K562 (cell line): Measurements from ENCODE around the gene ERH. TPM values are rescaled to one million over a fixed set of nuclear protein-coding genes. Genes with fewer than 3 reads are reported as not detected.

Experiments
- ATAC-seq: fragments of 200-7000 bp; cut with Tn5 transposase; 3 replicates; pipeline ENCODE4 v1.9.1; 2020; ENCODE audit warnings: moderate library complexity
- BruUV-seq: library from RNA; stranded (reverse); fragments of 400-500 nt; replicated peaks from 2 replicates; lab custom pipeline; 2021; lab: Mats Ljungman, UMichigan
- CTCF ChIA-PET: fragments of 300-600 bp; formaldehyde crosslinking; extraction: SDS; loops from one replicate; lab custom pipeline; 2021; ENCODE audit warnings: low intra/inter-chr PET ratio; lab: Yijun Ruan, JAX
- POLR2A ChIA-PET: fragments of 300-600, 350-650 bp; sonication (Branson Sonifier 250); formaldehyde crosslinking; extraction: SDS; loops from one replicate; lab custom pipeline; 2021; ENCODE audit warnings: antibody characterized with exemption, inconsistent platforms; lab: Yijun Ruan, JAX
- DNase-seq, 4 experiments: peaks; one replicate each; pipeline versions ENCODE4 v3.0.0 to v3.0.0-alpha.2; 2011 to 2018; ENCODE audit warnings: low spot score in 3 of 4, mixed read lengths in 3 of 4; ENCODE audit errors: extremely low read depth in 1 of 4
- FAIRE-seq: peaks from 2 replicates; lab custom pipeline; 2011; peaks lifted over from hg19 to GRCh38; lab: Jason Lieb, UNC
- H2AFZ ChIP-seq: 2 replicates; pipeline ENCODE4 v1.6.0; 2011; ENCODE audit warnings: low read depth, low read length, control low read depth, inconsistent platforms
- H3K27ac ChIP-seq: fragments of 200-600 bp; 3 replicates; pipeline ENCODE4 v1.8.0; 2011; ENCODE audit warnings: low read depth, mild to moderate bottlenecking, control low read depth, inconsistent platforms, low read length, moderate library complexity, mixed read lengths; ENCODE audit errors: extremely low read depth
- H3K27me3 ChIP-seq, 2 experiments: fragments of 300-600 bp in 1 of 2; 2 replicates in 1 of 2; 3 replicates in 1 of 2; pipeline versions ENCODE4 v1.6.0 to v1.8.0; 2011; ENCODE audit warnings: inconsistent platforms in 2 of 2, low read length in 2 of 2, mild to moderate bottlenecking in 1 of 2, mixed read lengths in 1 of 2, moderate library complexity in 1 of 2; ENCODE audit not compliant: control insufficient read depth in 2 of 2, insufficient read depth in 2 of 2
- H3K36me3 ChIP-seq: fragments of 300-600 bp; 3 replicates; pipeline ENCODE4 v1.8.0; 2011; ENCODE audit warnings: mild to moderate bottlenecking, low read length, inconsistent platforms; ENCODE audit not compliant: control insufficient read depth, insufficient read depth
- H3K4me1 ChIP-seq, 2 experiments: fragments of 200-600 bp in 1 of 2; replicated peaks in 1 of 2; 2 replicates in 1 of 2; 3 replicates in 1 of 2; pipeline versions ENCODE4 v1.5.1 to v1.8.0; 2011; ENCODE audit warnings: inconsistent platforms in 2 of 2, low read length in 2 of 2, mild to moderate bottlenecking in 1 of 2, mixed read lengths in 1 of 2, moderate library complexity in 1 of 2; ENCODE audit not compliant: control insufficient read depth in 2 of 2, insufficient read depth in 2 of 2
- H3K4me2 ChIP-seq: 2 replicates; pipeline ENCODE4 v1.6.1; 2011; ENCODE audit warnings: low read length, control low read depth, inconsistent platforms, mixed read lengths; ENCODE audit not compliant: insufficient read depth
- H3K4me3 ChIP-seq: fragments of 200-600 bp; sonication (generic), shearing (Covaris generic); 2 replicates; pipeline ENCODE4 v1.5.1; 2016; ENCODE audit warnings: control low read depth, inconsistent platforms
- H3K79me2 ChIP-seq: fragments of 200-600 bp; 3 replicates; pipeline ENCODE4 v1.8.0; 2011; ENCODE audit warnings: low read length, inconsistent platforms; ENCODE audit not compliant: control insufficient read depth, insufficient read depth
- H3K9ac ChIP-seq, 2 experiments: 2 replicates each; pipeline versions ENCODE4 v1.6.0 to v1.6.1; 2011; ENCODE audit warnings: low read depth in 2 of 2, low read length in 2 of 2, control low read depth in 1 of 2, inconsistent platforms in 1 of 2, mild to moderate bottlenecking in 1 of 2, mixed read lengths in 1 of 2; ENCODE audit not compliant: insufficient read depth in 1 of 2
- H3K9me1 ChIP-seq: one replicate; pipeline ENCODE4 v1.6.0; 2011; ENCODE audit warnings: inconsistent platforms, mild to moderate bottlenecking, low read length, moderate library complexity; ENCODE audit not compliant: control insufficient read depth, insufficient read depth
- H3K9me3 ChIP-seq: replicated peaks from 2 replicates; pipeline ENCODE4 v1.5.1; 2011; ENCODE audit warnings: low read depth, low read length, inconsistent platforms; ENCODE audit not compliant: control insufficient read depth, insufficient read depth
- H4K20me1 ChIP-seq: replicated peaks from 2 replicates; pipeline ENCODE4 v1.6.1; 2011; ENCODE audit warnings: low read length, inconsistent platforms, mixed read lengths; ENCODE audit not compliant: control insufficient read depth, insufficient read depth
- CBFA2T2 ChIP-seq: fragments of 450-650 bp; conservative IDR thresholded peaks from 2 replicates; pipeline ENCODE4 v1.6.1; 2017; ENCODE audit warnings: mild to moderate bottlenecking
- CHCHD3 ChIP-seq: fragments of 250-450 bp; sonication (Bioruptor Pico); IDR thresholded peaks from 2 replicates; pipeline ENCODE4 v2.1.2; 2022; ENCODE audit warnings: mild to moderate bottlenecking
- HMG20A ChIP-seq: fragments of 450-650 bp; formaldehyde crosslinking; conservative IDR thresholded peaks from 2 replicates; pipeline ENCODE4 v1.4.0; 2020; ENCODE audit warnings: mild to moderate bottlenecking, mixed read lengths
- KLF13 ChIP-seq: fragments of 450-650 bp; IDR thresholded peaks from 2 replicates; pipeline ENCODE4 v1.6.1; 2016; ENCODE audit warnings: missing genetic modification characterization, low read depth, mild to moderate bottlenecking, missing compliant biosample characterization, moderate library complexity, borderline replicate concordance
- ZNF146 ChIP-seq: IDR thresholded peaks from one replicate; pipeline ENCODE4 v1.6.1; 2018; ENCODE audit warnings: missing compliant biosample characterization; ENCODE audit not compliant: unreplicated experiment
- ZNF282 ChIP-seq: sonication (generic); formaldehyde crosslinking; IDR thresholded peaks from 2 replicates; pipeline ENCODE4 v1.8.1; 2023; ENCODE audit warnings: missing genetic modification reagents
- WGBS: fragments of 100-300 bp; shearing (Covaris generic); methylation state at CpG from one replicate; pipeline ENCODE4 v1.1.6; 2016; ENCODE audit warnings: low coverage, mixed read lengths; ENCODE audit not compliant: insufficient coverage; ENCODE audit errors: missing lambda C conversion rate; 5-methylcytosine and 5-hydroxymethylcytosine counted together
- in situ Hi-C: fragments of 300-500 bp; cut with MboI; formaldehyde crosslinking; loops from 4 replicates; pipeline ENCODE4 v1.15.0; 2018; ENCODE audit warnings: inconsistent platforms, mixed read lengths
- intact Hi-C: fragments of 100-400 bp; cut with micrococcal nuclease; formaldehyde crosslinking; loops from 2 replicates; pipeline ENCODE4 v1.14.2; 2022
- polyA plus RNA-seq, 8 experiments: library from polyadenylated mRNA; depleted of rRNA in 4 of 8; stranded (reverse) in 5 of 8; unstranded in 3 of 8; fragments of >200 nt; fragmentation: Nextera tagmentation in 2 of 8; fragmentation: Illumina TruSeq in 1 of 8; extraction: Ambion mirVana in 2 of 8; extraction: Trizol in 1 of 8; gene quantifications; 2 replicates each; pipeline versions ENCODE4 v1.2.1 to v1.2.3, GENCODE V29; 2011 to 2014; ENCODE audit warnings: inconsistent platforms in 1 of 8, missing spikeins in 1 of 8
- total RNA-seq, 7 experiments: library from RNA; depleted of rRNA in 6 of 7; stranded (reverse); fragments of >200 nt in 6 of 7; fragmentation: Illumina TruSeq in 2 of 7; extraction: Trizol in 2 of 7; gene quantifications; 2 replicates each; pipeline versions ENCODE4 v1.2.1 to v1.2.3, GENCODE V29; 2011 to 2021; ENCODE audit warnings: low replicate concordance in 1 of 7
- TF ChIP-seq, protein P1 (sequence below): fragments of 450-650 bp; IDR thresholded peaks from 2 replicates; pipeline ENCODE4 v1.6.1; 2016; ENCODE audit warnings: mild to moderate bottlenecking, moderate library complexity

Gene ERH
- total and polyA plus RNA-seq, 9 of the 15 experiments (the other 6 are each of a cell fraction or from before 2014, with no cell fraction given) = 78.2 to 474 (median 250) TPM

DNA sequence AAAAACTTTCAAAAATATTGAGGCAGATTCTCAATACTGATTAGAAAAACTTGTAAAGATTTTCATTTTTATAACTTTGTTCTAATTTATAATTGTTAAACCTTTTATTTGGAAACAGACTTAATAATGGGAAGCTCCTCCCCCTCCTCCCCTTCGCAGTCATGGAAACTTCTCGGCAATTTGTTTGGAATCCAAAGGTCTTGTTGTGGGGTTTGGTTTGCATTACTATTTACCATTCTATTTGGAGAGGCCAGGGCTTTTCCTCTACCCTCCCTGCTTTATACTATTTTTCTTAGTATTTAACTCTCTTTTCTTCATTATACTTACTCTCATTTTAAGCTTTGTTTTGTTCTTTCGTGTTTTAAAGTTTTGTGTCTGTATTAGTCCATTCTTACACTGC is 6.4 kb upstream of the ERH start:
- Histone ChIP-seq H3K4me3 (no peak overlapping the region), H4K20me1 (no peaks in the 10 kb centered on the region; the same call in 1 of the 2 replicates), H3K4me2 (no peak overlapping the region), H3K9ac (no peak overlapping the region), H3K79me2 (peaks cover 77% of the 10 kb centered on the region), H3K9me3 (no peaks in the 10 kb centered on the region), H3K36me3 (peaks cover 8% of the 10 kb centered on the region; the same call in 1 of the 3 replicates), H3K27me3 (no peaks in the 10 kb centered on the region), H2AFZ (no peak overlapping the region), H3K4me1 (peaks cover 0 to 2% of the 10 kb centered on the region in 2 experiments; a peak in 1 of 5 replicates), H3K27ac (no peak overlapping the region), H3K9me1 (no peaks in the 10 kb centered on the region)
- no peak for ATAC-seq
- DNase-seq = no peak
- FAIRE-seq = no peak
- in situ Hi-C loops (no loop called here), intact Hi-C loops (no loop called here)
- POLR2A ChIA-PET = no interaction called here
- BruUV-seq = no TSS peak
- CTCF ChIA-PET = no interaction called here
- 67% methylated on average over 3 of the region's 3 CpGs for WGBS
- TF ChIP-seq HMG20A (CRISPR knock-in tag) = no peak
- TF ChIP-seq KLF13 (tag) = no peak
- TF ChIP-seq CHCHD3 = no peak
- no peak for TF ChIP-seq ZNF282 (CRISPR knock-in tag)
- no peak for TF ChIP-seq CBFA2T2
- TF ChIP-seq, protein P1, sequence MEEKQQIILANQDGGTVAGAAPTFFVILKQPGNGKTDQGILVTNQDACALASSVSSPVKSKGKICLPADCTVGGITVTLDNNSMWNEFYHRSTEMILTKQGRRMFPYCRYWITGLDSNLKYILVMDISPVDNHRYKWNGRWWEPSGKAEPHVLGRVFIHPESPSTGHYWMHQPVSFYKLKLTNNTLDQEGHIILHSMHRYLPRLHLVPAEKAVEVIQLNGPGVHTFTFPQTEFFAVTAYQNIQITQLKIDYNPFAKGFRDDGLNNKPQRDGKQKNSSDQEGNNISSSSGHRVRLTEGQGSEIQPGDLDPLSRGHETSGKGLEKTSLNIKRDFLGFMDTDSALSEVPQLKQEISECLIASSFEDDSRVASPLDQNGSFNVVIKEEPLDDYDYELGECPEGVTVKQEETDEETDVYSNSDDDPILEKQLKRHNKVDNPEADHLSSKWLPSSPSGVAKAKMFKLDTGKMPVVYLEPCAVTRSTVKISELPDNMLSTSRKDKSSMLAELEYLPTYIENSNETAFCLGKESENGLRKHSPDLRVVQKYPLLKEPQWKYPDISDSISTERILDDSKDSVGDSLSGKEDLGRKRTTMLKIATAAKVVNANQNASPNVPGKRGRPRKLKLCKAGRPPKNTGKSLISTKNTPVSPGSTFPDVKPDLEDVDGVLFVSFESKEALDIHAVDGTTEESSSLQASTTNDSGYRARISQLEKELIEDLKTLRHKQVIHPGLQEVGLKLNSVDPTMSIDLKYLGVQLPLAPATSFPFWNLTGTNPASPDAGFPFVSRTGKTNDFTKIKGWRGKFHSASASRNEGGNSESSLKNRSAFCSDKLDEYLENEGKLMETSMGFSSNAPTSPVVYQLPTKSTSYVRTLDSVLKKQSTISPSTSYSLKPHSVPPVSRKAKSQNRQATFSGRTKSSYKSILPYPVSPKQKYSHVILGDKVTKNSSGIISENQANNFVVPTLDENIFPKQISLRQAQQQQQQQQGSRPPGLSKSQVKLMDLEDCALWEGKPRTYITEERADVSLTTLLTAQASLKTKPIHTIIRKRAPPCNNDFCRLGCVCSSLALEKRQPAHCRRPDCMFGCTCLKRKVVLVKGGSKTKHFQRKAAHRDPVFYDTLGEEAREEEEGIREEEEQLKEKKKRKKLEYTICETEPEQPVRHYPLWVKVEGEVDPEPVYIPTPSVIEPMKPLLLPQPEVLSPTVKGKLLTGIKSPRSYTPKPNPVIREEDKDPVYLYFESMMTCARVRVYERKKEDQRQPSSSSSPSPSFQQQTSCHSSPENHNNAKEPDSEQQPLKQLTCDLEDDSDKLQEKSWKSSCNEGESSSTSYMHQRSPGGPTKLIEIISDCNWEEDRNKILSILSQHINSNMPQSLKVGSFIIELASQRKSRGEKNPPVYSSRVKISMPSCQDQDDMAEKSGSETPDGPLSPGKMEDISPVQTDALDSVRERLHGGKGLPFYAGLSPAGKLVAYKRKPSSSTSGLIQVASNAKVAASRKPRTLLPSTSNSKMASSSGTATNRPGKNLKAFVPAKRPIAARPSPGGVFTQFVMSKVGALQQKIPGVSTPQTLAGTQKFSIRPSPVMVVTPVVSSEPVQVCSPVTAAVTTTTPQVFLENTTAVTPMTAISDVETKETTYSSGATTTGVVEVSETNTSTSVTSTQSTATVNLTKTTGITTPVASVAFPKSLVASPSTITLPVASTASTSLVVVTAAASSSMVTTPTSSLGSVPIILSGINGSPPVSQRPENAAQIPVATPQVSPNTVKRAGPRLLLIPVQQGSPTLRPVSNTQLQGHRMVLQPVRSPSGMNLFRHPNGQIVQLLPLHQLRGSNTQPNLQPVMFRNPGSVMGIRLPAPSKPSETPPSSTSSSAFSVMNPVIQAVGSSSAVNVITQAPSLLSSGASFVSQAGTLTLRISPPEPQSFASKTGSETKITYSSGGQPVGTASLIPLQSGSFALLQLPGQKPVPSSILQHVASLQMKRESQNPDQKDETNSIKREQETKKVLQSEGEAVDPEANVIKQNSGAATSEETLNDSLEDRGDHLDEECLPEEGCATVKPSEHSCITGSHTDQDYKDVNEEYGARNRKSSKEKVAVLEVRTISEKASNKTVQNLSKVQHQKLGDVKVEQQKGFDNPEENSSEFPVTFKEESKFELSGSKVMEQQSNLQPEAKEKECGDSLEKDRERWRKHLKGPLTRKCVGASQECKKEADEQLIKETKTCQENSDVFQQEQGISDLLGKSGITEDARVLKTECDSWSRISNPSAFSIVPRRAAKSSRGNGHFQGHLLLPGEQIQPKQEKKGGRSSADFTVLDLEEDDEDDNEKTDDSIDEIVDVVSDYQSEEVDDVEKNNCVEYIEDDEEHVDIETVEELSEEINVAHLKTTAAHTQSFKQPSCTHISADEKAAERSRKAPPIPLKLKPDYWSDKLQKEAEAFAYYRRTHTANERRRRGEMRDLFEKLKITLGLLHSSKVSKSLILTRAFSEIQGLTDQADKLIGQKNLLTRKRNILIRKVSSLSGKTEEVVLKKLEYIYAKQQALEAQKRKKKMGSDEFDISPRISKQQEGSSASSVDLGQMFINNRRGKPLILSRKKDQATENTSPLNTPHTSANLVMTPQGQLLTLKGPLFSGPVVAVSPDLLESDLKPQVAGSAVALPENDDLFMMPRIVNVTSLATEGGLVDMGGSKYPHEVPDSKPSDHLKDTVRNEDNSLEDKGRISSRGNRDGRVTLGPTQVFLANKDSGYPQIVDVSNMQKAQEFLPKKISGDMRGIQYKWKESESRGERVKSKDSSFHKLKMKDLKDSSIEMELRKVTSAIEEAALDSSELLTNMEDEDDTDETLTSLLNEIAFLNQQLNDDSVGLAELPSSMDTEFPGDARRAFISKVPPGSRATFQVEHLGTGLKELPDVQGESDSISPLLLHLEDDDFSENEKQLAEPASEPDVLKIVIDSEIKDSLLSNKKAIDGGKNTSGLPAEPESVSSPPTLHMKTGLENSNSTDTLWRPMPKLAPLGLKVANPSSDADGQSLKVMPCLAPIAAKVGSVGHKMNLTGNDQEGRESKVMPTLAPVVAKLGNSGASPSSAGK = no peak
- no peak for TF ChIP-seq ZNF146 (CRISPR knock-in tag)
